Progenitor cell of endocrine pancreas (in vitro differentiated cells): ENCODE data around the gene ADM2. TPM values are rescaled to one million over a fixed set of nuclear protein-coding genes. Genes with fewer than 3 reads are reported as not detected.
A peak's percentile ranks its signal among the peaks of the same experiment; 100 is the strongest.

ENCODE experiments used
- DNase-seq: peaks from one replicate; pipeline ENCODE4 v3.0.0; 2021; ENCODE audit warnings: low spot score; ENCODE audit not compliant: unreplicated experiment
- H3K27ac Mint-ChIP-seq: 2 replicates; pipeline ENCODE4 v1.8.0; 2021; ENCODE audit warnings: mild to moderate bottlenecking, moderate library complexity, mixed read lengths
- H3K27me3 Mint-ChIP-seq: 2 replicates; pipeline ENCODE4 v1.8.0; 2021; ENCODE audit warnings: mixed read lengths
- H3K36me3 Mint-ChIP-seq: 2 replicates; pipeline ENCODE4 v1.8.0; 2022; ENCODE audit warnings: mixed read lengths; ENCODE audit not compliant: insufficient read depth
- H3K4me1 Mint-ChIP-seq: 2 replicates; pipeline ENCODE4 v1.8.0; 2021; ENCODE audit warnings: low read depth, mixed read lengths
- H3K4me3 Mint-ChIP-seq: 2 replicates; pipeline ENCODE4 v1.8.0; 2021; ENCODE audit warnings: low read depth, mild to moderate bottlenecking, moderate library complexity, mixed read lengths
- H3K9me3 Mint-ChIP-seq: 2 replicates; pipeline ENCODE4 v1.8.0; 2021; ENCODE audit warnings: low read depth, mixed read lengths
- total RNA-seq: library from RNA; stranded (reverse); gene quantifications from 2 replicates; pipeline ENCODE4 v1.2.1, GENCODE V29; 2021
- TF ChIP-seq, protein P1 (sequence below): fragments of 200-600 bp; sonication (generic); IDR thresholded peaks from one replicate; pipeline ENCODE4 v1.5.0; 2021; ENCODE audit warnings: antibody characterized with exemption, mild to moderate bottlenecking; ENCODE audit not compliant: unreplicated experiment

ADM2 gene
- total RNA-seq, 1 donor from 2014 or later = 2.9 TPM

DNA sequence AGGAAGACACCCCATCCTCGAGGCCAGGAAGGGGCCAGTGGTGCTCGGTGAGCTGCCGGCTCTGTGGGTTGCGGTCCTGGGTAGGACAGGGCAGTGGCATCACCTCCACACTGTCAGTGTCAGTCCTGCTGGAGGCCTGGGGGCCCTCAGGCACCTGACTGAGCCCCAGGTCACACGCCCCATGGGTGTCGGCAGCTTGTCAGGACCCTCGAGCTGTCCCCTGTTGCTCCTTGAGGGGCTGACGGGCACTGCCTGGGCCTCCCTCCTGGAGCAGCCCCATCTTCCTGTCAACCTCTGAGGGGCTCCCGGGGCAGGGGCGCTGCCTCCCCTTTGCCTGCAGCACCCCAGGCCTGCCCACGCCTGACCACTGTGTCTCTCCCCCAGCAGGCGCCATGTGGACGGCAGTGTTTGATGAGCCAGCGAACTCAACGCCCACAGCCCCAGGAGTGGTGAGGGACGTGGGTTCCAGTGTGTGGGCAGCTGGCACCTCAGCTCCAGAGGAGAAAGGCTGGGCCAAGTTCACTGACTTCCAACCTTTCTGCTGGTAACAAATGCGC, 42.0 kb upstream of the ADM2 start:
- Mint-ChIP-seq H3K4me3 (no peak overlapping the region), H3K4me1 (no peaks in the 10 kb centered on the region), H3K27ac (no peak overlapping the region), H3K27me3 (no peaks in the 10 kb centered on the region), H3K36me3 (peaks cover 5% of the 10 kb centered on the region), H3K9me3 (no peaks in the 10 kb centered on the region)
- DNase-seq = no peak
- TF ChIP-seq, protein P1, sequence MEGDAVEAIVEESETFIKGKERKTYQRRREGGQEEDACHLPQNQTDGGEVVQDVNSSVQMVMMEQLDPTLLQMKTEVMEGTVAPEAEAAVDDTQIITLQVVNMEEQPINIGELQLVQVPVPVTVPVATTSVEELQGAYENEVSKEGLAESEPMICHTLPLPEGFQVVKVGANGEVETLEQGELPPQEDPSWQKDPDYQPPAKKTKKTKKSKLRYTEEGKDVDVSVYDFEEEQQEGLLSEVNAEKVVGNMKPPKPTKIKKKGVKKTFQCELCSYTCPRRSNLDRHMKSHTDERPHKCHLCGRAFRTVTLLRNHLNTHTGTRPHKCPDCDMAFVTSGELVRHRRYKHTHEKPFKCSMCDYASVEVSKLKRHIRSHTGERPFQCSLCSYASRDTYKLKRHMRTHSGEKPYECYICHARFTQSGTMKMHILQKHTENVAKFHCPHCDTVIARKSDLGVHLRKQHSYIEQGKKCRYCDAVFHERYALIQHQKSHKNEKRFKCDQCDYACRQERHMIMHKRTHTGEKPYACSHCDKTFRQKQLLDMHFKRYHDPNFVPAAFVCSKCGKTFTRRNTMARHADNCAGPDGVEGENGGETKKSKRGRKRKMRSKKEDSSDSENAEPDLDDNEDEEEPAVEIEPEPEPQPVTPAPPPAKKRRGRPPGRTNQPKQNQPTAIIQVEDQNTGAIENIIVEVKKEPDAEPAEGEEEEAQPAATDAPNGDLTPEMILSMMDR = no peak

DNA sequence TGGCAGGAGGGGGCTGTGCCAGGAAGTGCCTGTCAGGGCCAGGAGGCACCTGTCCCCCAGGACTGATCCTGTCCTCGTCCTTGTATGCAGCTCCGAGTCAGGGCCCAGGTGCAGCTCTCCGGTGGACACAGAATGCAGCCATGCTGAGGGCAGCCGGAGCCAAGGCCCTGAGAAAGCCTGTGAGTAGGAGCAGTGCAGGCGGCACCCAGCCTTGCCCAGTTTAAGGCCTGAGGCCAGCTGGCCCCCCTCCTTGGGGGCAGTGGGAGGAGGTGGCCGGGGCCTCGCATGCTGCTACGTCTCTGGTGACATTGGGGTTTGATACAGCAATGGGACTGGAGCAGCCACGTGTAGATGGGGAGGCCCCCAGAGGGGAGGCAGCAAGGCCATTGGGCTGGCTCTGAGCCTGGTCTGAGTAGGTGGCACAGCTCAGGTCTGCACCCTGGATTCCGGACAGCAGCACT, 41.4 kb upstream of the ADM2 start:
- no peaks in the 10 kb centered on the region for H3K27me3 Mint-ChIP-seq
- no peak for DNase-seq
- H3K4me1 Mint-ChIP-seq = no peaks in the 10 kb centered on the region
- no peak overlapping the region for H3K27ac Mint-ChIP-seq
- H3K9me3 Mint-ChIP-seq = no peaks in the 10 kb centered on the region
- H3K36me3 Mint-ChIP-seq = peaks cover 5% of the 10 kb centered on the region
- TF ChIP-seq, protein P1 = no peak
- H3K4me3 Mint-ChIP-seq = no peak overlapping the region

DNA sequence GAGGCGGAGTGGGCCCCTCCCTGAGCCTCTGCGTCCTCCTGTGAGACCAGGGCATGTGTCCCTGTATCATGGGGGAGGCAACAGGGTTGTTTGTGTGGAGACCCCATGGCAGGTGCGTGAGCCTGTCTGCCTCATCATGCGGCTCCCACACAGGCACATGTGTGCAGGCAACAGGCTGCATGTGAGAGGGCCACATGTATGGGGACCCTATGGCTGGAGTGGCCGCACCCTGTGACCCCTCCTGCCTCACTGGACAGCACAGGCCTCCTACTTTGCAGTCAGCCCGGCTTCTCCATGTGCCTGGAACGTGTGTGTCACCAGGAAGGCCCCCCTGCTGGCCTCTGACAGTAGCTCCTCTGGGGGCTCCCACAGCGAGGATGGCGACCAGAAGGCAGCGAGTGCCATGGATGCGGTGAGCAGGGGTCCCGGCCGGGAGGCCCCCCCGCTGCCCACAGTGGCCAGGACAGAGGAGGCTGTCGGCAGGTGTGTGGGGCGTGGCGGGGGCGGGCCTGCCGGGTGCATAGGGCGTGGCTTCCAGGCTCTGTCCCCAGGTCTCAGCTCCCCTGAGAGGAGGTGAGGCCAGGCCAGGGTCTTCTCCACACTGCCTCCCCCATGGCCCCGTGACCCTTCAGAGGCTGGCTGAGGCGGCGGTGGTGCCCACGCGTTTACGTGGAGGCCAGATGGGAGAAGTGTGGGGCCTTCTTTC, 40.6 kb upstream of the ADM2 start:
- H3K27me3 Mint-ChIP-seq = no peaks in the 10 kb centered on the region
- TF ChIP-seq, protein P1 = no peak

DNA sequence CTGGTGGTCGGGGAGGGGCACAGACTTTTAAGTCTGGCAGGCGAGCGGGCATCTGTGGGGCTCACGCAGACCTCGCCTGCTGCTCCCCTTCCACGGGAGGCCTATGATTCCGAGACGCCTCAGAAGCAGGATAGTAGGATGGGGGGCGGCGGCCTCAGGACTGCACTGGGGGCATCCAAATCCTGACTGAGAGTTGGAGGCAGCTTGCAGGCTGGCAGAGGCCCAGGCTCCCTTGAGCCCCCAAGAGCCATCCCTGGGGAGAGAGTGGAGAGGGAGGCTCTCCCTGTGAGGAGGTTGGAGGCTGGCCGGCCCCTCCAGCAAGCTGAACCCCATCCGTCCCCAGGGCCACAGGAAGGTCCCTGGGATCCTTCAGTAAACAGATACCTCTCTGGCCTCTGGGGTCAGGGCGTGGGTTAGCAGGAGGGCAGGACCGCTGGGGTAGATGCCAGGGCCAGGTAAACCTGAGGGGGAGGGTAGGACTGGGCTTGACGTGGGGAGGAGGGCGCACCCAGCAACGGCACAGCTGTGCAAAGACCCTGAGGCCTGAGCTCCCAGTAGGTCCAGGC, 39.8 kb upstream of the ADM2 start:
- Mint-ChIP-seq H3K9me3 (no peaks in the 10 kb centered on the region), H3K27me3 (no peaks in the 10 kb centered on the region), H3K36me3 (peaks cover 1% of the 10 kb centered on the region), H3K27ac (no peak overlapping the region), H3K4me1 (no peaks in the 10 kb centered on the region), H3K4me3 (no peak overlapping the region)
- no peak for DNase-seq
- TF ChIP-seq, protein P1 = no peak

More for the DNA sequence above, 40.6 kb upstream of the ADM2 start:
- Mint-ChIP-seq H3K27ac (no peak overlapping the region), H3K4me1 (no peaks in the 10 kb centered on the region), H3K36me3 (peaks cover 1% of the 10 kb centered on the region), H3K9me3 (no peaks in the 10 kb centered on the region), H3K4me3 (no peak overlapping the region)
- no peak for DNase-seq

DNA sequence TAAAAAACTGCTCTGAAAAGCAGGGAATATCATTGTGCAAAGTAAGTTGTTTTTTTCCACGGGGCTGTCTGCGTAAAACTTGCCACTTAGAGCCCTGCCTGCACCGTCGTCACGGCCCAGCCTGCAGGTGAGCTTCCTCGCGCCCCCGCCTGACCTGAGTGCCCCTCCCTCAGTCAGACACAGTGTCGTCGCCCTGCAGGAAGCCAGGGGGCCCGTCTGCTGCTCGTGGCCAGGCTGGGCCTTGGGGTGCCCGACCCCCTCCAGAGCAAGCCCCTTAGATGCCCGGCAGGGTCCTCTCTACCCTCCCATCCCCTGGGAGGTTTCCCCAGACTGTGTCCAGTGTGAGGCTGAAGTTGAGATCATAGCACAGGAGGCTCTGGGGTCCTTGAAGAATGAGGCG, 38.1 kb upstream of the ADM2 start:
- peak overlapping the region; percentile 34 for H3K27ac Mint-ChIP-seq
- no peaks in the 10 kb centered on the region for H3K9me3 Mint-ChIP-seq
- peaks cover 1% of the 10 kb centered on the region for H3K36me3 Mint-ChIP-seq
- no peak for DNase-seq
- H3K27me3 Mint-ChIP-seq = no peaks in the 10 kb centered on the region
- H3K4me3 Mint-ChIP-seq = no peak overlapping the region
- H3K4me1 Mint-ChIP-seq = no peaks in the 10 kb centered on the region
- TF ChIP-seq, protein P1 = no peak
